Memory B cell (primary cell): Measurements from ENCODE around the gene ZNF550.
A peak's percentile ranks its signal among the peaks of the same experiment; 100 is the strongest.
"Not testable (repeated sequence)": the region's sequence is repeated elsewhere in the genome, so short reads cannot be mapped to it uniquely, and the experiment has no call there.

Source experiments
- ATAC-seq: fragments of 150-1000 bp; cut with Tn5 transposase; 2 replicates; pipeline ENCODE4 v1.10.0; 2021; ENCODE audit warnings: low read depth, mild to moderate bottlenecking, moderate library complexity
- DNase-seq, 2 donors: peaks; one replicate each; pipeline ENCODE4 v3.0.0; 2022; ENCODE audit warnings: low spot score in 2 of 2
- H3K27ac Mint-ChIP-seq: one replicate; pipeline ENCODE4 v1.8.0; 2022; ENCODE audit warnings: mild to moderate bottlenecking, moderate library complexity, mixed read lengths
- H3K27me3 Mint-ChIP-seq: one replicate; pipeline ENCODE4 v1.8.0; 2022; ENCODE audit warnings: mixed read lengths
- H3K36me3 Mint-ChIP-seq: one replicate; pipeline ENCODE4 v1.8.0; 2022; ENCODE audit warnings: mild to moderate bottlenecking, mixed read lengths
- H3K4me1 Mint-ChIP-seq: one replicate; pipeline ENCODE4 v1.8.0; 2022; ENCODE audit warnings: mixed read lengths
- H3K4me3 Mint-ChIP-seq: one replicate; pipeline ENCODE4 v1.8.0; 2022; ENCODE audit warnings: mild to moderate bottlenecking, moderate library complexity, mixed read lengths
- H3K9me3 Mint-ChIP-seq: one replicate; pipeline ENCODE4 v1.8.0; 2022; ENCODE audit warnings: mixed read lengths

The ZNF550 gene

DNA sequence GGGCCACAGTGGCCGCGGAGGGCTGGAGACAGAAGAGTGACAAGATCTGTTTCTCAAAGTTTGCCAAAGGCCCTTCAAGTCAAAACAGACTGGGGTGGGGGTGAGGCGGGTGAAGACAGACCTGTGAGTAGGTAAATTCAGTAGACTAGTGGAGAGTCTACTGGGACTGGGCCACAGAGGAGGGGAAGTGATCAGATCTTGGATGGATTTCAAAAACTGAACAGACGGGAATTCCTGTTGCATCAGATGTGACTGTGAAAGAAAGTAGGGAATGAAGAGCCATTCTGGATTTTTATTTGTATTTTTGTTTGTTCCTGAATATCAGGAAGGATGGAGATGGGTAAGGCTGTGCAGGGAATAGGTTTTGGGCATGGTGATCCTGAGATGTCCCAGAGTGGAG is 59.3 kb downstream of the ZNF550 start:
- Mint-ChIP-seq H3K9me3 (peaks cover 18% of the 10 kb centered on the region), H3K4me3 (peak overlapping the region; percentile 77), H3K4me1 (peaks cover 27% of the 10 kb centered on the region), H3K36me3 (peaks cover 41% of the 10 kb centered on the region)
- H3K27ac Mint-ChIP-seq, DNase-seq, ATAC-seq, H3K27me3 Mint-ChIP-seq: not testable (repeated sequence)

DNA sequence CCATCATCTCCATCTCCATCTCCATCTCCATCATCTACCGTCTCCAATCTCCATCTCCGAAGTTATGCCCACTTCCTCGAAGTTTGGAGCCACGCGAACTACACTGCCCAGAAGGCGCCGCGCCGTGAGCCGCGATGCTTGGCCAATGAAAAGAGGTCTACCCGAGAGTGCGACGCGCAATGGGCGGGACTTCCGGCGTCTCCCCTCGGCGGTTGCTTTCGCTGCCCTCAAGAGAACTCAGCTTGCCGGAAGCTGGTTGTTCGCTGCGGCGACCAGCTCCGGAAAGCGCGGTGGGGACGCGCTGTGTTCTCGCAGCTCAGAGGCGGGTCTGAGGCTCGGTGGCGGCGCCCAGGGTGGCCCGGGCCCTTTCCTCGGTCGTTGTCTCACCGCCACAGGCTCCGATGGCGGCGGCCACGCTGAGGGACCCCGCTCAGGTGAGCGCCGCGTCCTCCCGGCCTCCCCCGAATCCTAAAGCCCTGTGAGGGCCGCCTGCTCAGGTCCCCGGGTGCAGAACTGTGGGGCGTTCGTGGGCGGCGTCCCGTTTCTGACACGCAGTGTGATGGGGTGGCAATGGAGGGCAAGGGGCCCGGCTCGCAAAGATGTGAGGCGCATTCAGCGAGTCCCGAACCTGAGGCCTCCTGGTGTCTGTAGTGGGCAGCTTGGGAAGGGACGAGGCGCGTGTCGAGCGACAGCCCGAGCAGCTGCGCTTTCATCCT is 59.8 kb downstream of the ZNF550 start, which contains the start of gene ZNF773:
Gene ZNF773 (plus strand): TSS at position 259 of the 716 bp plus-strand sequence. CDS start 143 bp downstream, at position 402.
- ATAC-seq (peak; percentile 98), DNase-seq (peak; percentile 89 to 92)
- peaks cover 18% of the 10 kb centered on the region for H3K9me3 Mint-ChIP-seq
- H3K27ac Mint-ChIP-seq, result peak within 1 kb of the TSS; percentile 88
- peak within 1 kb of the TSS; percentile 77 for H3K4me3 Mint-ChIP-seq
- not testable (repeated sequence) for H3K27me3 Mint-ChIP-seq
- peaks cover 39% of the 10 kb centered on the region for H3K36me3 Mint-ChIP-seq
- H3K4me1 Mint-ChIP-seq, result peaks cover 27% of the 10 kb centered on the region

DNA sequence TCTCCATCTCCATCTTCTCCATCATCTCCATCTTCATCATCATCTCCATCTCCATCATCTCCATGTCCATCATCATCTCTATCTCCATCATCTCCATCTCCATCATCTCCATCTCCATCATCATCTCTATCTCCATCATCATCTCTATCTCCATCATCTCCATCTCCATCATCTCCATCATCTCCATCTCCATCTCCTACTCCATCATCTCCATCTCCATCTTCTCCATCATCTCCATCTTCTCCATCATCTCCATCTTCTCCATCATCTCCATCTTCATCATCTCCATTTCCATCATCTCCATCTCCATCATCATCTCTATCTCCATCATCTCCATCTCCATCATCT is 60.4 kb downstream of the ZNF550 start:
- ATAC-seq, H3K27me3 Mint-ChIP-seq, DNase-seq: not testable (repeated sequence)
- peak overlapping the region; percentile 67 for H3K4me3 Mint-ChIP-seq
- peaks cover 18% of the 10 kb centered on the region for H3K9me3 Mint-ChIP-seq
- H3K36me3 Mint-ChIP-seq, result peaks cover 39% of the 10 kb centered on the region
- peak overlapping the region; percentile 88 for H3K27ac Mint-ChIP-seq
- peaks cover 27% of the 10 kb centered on the region for H3K4me1 Mint-ChIP-seq

DNA sequence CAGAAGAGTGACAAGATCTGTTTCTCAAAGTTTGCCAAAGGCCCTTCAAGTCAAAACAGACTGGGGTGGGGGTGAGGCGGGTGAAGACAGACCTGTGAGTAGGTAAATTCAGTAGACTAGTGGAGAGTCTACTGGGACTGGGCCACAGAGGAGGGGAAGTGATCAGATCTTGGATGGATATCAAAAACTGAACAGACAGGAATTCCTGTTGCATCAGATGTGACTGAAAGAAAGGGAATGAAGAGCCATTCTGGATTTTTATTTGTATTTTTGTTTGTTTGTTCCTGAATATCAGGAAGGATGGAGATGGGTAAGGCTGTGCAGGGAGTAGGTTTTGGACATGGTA is 71.4 kb downstream of the ZNF550 start:
- Mint-ChIP-seq H3K9me3 (peaks cover 19% of the 10 kb centered on the region), H3K36me3 (peaks cover 40% of the 10 kb centered on the region), H3K4me1 (peaks cover 12% of the 10 kb centered on the region), H3K27ac (peak overlapping the region; percentile 29), H3K4me3 (peak overlapping the region; percentile 67)
- not testable (repeated sequence) for DNase-seq, ATAC-seq, H3K27me3 Mint-ChIP-seq

DNA sequence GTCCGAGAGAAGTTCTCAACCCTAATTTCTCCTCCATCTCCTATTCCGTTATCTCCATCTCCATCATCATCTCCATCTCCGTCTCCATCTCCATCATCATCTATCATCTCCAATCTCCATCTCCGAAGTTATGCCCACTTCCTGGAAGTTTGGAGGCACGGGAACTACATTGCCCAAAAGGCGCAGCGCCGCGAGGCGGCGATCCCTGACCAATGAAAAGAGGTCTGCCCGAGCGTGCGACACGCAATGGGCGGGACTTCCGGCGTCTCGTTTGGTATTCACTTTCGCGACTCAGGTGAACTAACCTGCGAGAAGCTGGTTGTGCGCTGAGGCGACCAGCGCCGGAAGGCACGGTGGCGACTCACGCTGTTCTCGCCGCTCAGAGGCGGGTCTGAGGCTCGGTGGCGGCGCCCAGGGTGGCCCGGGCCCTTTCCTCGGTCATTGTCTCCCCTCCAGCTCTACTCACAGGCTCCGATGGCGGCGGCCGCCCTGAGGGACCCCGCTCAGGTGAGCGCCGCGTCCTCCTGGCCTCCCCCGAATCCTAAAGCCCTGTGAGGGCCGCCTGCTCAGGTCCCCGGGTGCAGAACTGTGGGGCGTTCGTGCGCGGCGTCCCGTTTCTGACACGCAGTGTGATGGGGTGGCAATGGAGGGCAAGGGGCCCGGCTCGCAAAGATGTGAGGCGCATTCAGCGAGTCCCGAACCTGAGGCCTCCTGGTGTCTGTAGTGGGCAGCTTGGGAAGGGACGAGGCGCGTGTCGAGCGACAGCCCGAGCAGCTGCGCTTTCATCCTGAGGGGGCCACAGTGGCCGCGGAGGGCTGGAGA is 72.0 kb downstream of the ZNF550 start, which contains the start of gene ZNF419:
Gene ZNF419 (plus strand): TSS at position 274 of the 822 bp plus-strand sequence. CDS start 201 bp downstream, at position 475.
- H3K27ac Mint-ChIP-seq, result peak within 1 kb of the TSS; percentile 29
- peak; percentile 96 for ATAC-seq
- H3K27me3 Mint-ChIP-seq, result not testable (repeated sequence)
- H3K9me3 Mint-ChIP-seq, result peaks cover 15% of the 10 kb centered on the region
- peak; percentile 88 to 91 for DNase-seq
- peaks cover 34% of the 10 kb centered on the region for H3K36me3 Mint-ChIP-seq
- H3K4me3 Mint-ChIP-seq, result peak within 1 kb of the TSS; percentile 78
- peaks cover 12% of the 10 kb centered on the region for H3K4me1 Mint-ChIP-seq
